ENCODE measurements around the gene VNN1.
A peak's percentile ranks its signal among the peaks of the same experiment; 100 is the strongest.
"Not testable (repeated sequence)": the region's sequence is repeated elsewhere in the genome, so short reads cannot be mapped to it uniquely, and the experiment has no call there.

Gene VNN1

DNA sequence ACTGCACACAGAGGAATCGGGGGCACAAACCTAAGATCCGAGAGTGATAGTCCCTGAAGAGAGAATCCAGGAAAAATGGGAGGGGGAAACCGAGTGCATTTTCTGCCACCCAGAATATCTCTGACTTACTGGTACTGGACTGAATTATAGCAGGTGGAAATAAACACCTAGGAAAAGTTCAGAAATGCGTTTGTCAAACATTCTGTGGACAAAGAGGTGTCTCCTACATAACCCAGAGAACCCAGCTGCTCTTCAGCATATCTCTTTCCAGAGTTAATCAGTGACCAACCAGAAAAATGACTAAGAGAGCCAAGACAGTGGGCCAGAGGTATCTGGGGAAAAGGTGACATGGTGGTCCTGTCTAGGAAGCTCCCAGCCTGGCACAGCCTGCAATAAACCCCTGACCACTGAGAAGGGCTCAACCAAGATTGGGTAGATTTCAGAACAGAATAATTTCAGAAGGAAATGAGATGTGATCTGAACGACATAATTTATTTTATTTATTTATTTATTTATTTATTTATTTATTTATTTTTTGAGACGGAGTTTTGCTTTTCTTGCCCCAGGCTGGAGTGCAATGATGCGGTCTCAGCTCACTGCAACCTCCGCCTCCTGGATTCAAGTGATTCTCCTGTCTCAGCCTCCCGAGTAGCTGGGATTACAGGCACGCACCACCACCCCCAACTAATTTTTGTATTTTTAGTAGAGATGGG is 6.0 kb upstream of the VNN1 start:
- no peak for DNase-seq

- DNase-seq = no peak
These were observed 2.2 kb upstream of the VNN1 start for GRCh38 chr6:132715881-132716637.

DNA sequence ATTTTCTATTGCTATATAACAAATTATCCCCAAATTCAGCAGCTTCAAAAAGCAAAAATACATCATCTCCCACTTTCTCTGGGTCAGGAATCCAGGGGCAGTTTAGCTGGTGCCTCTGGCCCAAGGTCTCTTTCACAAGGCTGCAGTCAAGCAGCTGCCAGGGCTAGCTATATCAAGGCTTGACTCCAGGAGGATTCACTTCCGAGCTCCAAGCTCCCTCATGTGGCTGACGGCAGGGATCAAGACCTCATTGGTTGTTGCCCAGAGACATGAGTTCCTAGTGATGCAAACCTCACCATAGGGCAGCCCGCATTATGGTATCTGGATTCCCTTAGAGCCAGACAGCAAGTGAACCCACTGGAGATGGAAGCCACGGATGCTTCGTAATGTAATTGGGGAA is 1.3 kb upstream of the VNN1 start:
- no peak for DNase-seq

DNA sequence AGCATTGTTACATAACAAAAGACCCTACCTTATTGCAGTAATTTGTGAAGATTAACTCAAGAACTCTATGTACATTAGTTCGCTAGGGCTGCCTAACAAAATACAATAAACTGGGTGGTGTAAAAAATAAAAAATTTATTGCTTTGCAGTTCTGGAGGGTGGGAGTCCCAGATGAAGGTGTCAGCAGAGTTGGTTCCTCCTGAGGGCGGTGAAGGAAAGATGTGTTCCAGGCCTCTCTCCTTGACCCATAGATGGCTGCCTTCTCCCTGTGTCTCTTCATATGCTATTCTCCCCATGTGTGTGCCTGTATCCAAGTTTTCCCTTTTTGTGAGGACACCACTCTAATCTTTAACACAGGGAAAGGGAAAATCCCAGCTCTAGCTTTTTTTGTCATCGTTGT is 305 bp upstream of the VNN1 start:
- no peak for DNase-seq

GRCh38 chr6:132712366-132712765 is 1.5 kb downstream of the VNN1 start:
- no peak for DNase-seq

DNA sequence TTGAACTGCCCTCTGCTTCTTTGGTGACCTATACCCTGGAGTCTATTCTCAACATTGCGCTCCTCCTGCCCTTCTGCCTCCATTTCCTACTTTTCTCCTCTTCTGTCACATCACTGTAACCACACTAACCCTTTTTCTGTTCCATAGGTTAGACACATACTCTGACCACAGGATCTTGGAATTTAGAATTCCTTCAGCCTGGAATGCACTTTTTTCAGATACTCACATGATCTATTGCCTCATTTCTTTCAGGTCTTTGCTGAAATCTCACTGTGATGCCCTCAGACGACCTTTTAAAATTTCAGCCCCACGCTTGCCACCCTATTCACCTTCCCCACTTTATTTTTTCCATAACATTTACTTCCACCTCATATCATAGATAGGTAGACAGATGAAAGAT is 5.1 kb downstream of the VNN1 start:
- no peak for DNase-seq

DNA sequence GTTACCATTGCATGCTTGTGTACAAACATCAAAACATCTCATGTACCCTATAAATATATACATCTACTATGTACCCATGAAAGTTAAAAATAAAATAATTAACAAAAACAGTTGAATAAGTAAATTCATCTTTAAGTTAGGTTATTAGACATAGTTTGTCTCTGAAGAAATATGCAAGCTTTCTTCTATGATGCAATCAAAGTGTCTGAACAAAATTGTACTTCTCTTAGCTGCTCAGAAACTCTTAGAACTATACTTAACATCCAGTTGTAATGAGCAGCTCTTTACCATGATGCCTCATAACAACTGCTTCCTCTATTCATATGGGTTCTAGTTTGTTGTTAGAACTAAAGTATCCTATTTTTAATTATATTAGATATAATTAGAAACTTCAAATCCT is 5.9 kb downstream of the VNN1 start:
- no peak for DNase-seq

DNA sequence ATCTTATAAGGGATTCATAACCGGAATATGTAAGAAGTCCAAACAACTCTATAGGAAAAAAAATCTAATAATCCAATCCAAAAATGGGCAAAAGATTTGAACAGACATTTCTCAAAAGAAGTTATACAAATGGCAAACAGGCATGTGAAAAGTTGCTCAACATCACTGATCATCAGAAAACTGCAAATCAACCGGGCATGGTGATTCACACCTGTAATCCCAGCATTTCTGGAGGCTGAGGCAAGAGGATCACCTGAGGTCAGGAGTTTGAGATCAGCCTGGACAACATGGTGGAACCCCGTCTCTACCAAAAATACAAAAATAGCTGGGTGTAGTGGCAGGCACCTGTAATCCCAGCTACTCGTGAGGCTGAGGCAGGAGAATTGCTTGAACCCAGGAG is 7.1 kb downstream of the VNN1 start:
- DNase-seq = not testable (repeated sequence)

- no peak for DNase-seq
These were observed 9.9 kb downstream of the VNN1 start for GRCh38 chr6:132703936-132704335.

DNA sequence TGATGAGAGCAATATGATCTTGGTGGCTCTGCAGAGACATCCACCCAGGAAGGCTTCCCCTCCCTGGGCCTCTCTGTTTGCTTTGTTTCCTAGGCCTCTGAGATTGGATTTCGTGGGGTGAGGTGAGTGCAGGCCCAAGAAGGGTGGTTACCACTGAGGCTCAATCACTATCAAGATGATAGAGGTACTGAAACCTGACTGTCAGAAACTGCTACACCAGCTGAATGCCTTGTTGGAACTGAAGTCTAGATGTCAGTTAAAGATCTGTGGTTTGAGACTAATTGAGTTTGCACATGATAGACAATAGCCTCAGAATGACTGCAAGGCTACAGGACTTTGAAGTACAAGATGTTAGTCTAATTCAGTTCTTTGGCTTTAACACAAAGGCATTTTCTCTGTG is 15.2 kb downstream of the VNN1 start:
- DNase-seq = no peak

- DNase-seq = no peak
These were observed 18.1 kb downstream of the VNN1 start for GRCh38 chr6:132695773-132696172.

DNA sequence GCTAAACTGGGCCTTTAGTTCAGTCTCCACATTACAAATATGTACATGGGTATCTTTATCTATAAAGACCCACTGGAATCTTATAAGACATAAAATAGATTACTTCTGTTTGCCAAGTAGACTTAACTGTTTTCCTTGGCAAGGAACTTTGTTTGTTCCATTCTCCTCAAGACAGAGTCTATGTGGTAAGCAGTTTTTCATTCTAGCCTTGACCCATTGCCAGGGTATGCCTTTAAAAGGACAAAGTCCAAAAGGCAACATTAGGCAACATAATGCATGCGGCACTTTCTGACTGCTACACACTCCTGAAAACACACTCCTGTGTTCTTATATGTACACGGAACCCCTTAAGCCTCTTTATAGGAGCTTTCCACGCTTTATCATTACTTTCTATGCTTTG is 20.4 kb downstream of the VNN1 start:
- no peak for DNase-seq

GRCh38 chr6:132690678-132691077 is 23.2 kb downstream of the VNN1 start:
- DNase-seq = no peak

DNA sequence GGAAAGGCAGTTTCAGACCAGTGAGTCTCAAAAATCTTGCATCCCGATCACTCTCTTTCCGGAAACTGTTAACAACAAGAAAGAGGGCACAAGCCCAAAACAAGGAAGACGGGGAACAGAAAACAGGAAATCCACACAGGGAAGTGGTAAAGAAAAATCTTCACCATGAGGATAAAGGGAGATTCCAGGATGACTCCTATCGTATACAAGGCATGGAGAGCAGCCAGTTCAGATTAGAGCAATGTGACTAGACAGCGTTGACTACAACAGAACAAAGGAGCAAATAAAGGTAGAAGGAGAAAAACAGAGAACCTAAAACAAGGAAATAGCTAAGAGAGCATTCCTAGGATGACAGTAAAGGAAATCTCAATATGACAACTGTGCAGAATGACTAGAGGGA is 26.5 kb downstream of the VNN1 start:
- no peak for DNase-seq

DNA sequence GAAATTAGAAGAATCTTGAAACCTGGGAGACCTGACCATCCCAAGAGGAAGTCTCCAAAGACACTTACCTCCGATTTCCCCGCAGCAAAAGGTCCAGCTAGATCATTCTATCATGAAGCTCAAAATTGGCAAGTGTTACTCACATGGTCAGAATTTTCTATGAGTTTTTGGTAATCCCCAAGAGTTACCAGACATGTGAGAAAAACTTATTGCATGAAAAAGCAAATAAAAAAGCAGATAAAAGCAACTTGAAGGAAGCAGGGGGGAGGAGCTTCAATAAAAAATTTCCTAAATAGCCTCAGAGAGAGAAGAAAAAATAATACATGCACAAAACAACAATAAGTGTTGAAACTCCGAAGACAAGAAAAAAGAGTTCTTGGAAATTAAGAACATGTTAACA is 27.3 kb downstream of the VNN1 start:
- DNase-seq = no peak

GRCh38 chr6:132685009-132685408 is 28.8 kb downstream of the VNN1 start:
- DNase-seq = no peak

DNA sequence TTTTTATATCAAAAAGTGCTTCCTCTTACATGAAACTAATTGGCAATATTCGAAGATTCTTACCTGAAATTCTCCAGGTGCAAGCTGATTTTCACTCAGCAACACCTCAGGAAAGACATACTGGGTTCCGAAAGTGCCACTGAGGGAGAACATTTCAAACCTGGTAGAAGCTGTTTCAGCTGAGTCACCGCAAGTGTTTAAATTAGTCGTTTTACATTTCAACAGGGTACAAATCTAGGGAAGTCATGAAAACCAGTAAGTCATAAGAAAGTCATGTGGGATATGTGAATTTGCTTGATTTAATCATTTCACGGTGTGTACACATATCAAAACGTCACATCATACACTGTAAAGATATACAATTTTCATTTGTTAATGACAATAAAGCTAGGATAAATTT is 29.6 kb downstream of the VNN1 start:
- no peak for DNase-seq

GRCh38 chr6:132683543-132683942 is 30.3 kb downstream of the VNN1 start:
- DNase-seq = no peak

- DNase-seq = not testable (repeated sequence)
These were observed 34.8 kb downstream of the VNN1 start for GRCh38 chr6:132679094-132679493.

- DNase-seq = peak; percentile 16
These were observed 38.1 kb downstream of the VNN1 start for GRCh38 chr6:132675749-132676148.

DNA sequence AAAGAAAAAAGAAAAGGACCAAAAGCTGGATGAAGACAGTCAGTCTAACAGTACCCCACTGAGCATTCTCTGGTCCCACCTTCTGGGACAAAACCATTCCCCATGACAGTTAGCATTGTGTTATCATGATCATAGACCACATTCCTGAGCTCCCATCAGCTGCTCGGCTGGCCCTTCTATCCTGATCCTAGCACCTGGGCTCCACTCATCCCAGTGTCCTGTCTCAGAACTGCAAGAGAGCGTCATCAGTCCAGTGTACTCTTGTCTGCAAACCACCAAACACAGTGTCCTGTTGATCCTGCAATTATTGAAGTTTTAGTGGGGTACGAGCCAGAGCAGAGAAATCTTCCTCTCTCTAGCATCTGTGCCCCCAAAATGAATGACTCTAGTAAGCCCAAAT is 38.9 kb downstream of the VNN1 start:
- no peak for DNase-seq

DNA sequence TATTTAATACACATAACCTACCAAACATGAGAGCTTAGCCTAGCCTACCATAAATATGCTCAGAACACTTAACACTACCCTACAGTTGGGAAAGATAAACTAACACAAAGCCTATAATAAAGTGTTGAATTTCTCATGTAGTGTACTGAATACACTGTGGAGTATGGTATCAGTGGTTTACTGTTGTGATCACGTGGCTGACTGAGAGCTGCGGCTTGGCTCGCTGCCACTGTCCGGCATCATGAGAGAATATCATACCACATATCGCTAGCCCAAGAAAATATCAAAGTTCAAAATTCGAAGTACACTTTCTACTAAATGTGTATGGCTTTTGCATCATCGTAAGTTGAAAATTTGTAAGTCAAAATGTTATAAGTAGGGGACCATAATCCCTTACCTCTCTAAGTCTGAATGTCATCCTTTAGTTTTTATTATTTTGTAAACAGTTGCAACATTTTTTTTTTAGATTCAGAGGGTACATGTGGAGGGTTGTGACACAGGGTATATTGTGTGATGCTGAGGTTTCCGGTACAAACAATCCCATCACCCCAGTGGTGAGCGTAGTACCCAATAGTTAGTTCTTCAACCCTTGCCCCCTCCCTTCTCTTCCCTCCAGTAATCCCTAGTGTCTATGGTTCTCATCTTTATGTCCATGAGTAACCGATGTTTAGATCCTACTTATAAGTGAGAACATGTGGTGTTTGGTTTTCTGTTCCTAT is 40.3 kb downstream of the VNN1 start:
- DNase-seq = no peak

DNA sequence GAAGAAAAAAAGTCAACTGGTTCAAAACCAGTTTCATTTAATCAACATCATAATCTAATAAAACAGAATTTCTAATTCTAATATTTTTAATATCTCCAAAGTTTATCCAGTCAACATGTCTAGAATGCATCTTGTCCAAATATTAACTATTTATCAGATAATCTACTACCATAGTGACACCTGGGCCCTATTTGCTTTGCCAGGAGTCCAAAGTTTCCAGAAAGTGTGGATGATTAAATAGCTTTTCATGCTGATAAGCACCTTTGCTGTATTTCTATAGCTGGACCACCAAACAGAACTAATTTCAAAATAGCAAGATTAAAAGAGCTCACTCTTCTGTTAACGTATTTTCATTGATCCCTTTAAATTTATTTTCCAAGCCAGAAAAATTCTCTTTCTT is 42.6 kb downstream of the VNN1 start:
- DNase-seq = no peak

DNA sequence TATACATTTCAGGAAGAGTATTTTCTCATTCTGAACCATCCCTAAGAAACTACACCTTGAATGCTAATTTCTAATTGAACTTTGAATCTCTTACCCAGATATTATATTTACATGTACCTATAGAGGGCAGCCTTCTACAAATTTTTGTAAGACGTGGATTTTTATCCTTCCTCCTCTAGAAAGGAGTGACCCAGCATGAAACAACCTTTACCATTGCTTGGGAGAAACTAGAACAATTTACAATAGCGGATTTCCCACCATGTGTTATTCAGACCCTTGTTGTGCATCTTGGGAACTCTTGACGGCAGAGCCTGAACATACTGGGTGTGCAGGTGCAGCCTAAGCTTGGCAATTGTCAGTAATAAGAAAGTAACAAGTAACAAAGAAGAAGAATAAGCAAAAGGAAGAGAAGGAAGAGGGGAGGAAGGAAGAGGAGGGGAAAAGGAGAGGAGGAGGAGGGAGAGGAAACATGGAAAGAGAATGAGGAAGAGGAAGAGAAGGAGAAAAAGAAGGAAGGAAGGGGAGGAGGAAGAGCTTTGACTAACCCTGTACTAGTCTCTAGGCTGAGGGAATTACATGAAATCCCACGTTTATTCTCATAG is 44.1 kb downstream of the VNN1 start:
- DNase-seq = peak; percentile 57
